ENCODE data around the gene PARP14. TPM values are rescaled to one million over a fixed set of nuclear protein-coding genes. Genes with fewer than 3 reads are reported as not detected.
"Not testable (repeated sequence)": the region's sequence is repeated elsewhere in the genome, so short reads cannot be mapped to it uniquely, and the experiment has no call there.

Gene PARP14
- total RNA-seq, 1 donor from 2014 or later: 51.3 TPM

- DNase-seq (ENCODE audit: low spot score): peak; percentile 82
Observed at GRCh38 chr3:122679085-122679881, 1.4 kb upstream of the PARP14 start.

GRCh38 chr3:122679882-122680474 is 661 bp upstream of the PARP14 start:
- DNase-seq (ENCODE audit: low spot score): no peak

GRCh38 chr3:122681284-122681973 is 790 bp downstream of the PARP14 start:
- DNase-seq (ENCODE audit: low spot score): no peak

GRCh38 chr3:122681974-122682409 is 1.4 kb downstream of the PARP14 start:
- DNase-seq (ENCODE audit: low spot score): no peak

- not testable (repeated sequence) for DNase-seq (ENCODE audit: low spot score)
Observed at GRCh38 chr3:122682778-122683411, 2.3 kb downstream of the PARP14 start.

- no peak for DNase-seq (ENCODE audit: low spot score)
Observed at GRCh38 chr3:122687298-122687697, 6.7 kb downstream of the PARP14 start.

- no peak for DNase-seq (ENCODE audit: low spot score)
Observed at GRCh38 chr3:122688996-122689395, 8.4 kb downstream of the PARP14 start.

- no peak for DNase-seq (ENCODE audit: low spot score)
Observed at GRCh38 chr3:122689587-122689986, 8.9 kb downstream of the PARP14 start.

- DNase-seq (ENCODE audit: low spot score): no peak
Observed at GRCh38 chr3:122690096-122690495, 9.5 kb downstream of the PARP14 start.

- no peak for DNase-seq (ENCODE audit: low spot score)
Observed at GRCh38 chr3:122691195-122691594, 10.6 kb downstream of the PARP14 start.

- DNase-seq (ENCODE audit: low spot score): no peak
Observed at GRCh38 chr3:122692674-122693073, 12.0 kb downstream of the PARP14 start.

GRCh38 chr3:122694966-122695365 is 14.3 kb downstream of the PARP14 start:
- no peak for DNase-seq (ENCODE audit: low spot score)

GRCh38 chr3:122695927-122696561 is 15.4 kb downstream of the PARP14 start:
- DNase-seq (ENCODE audit: low spot score): no peak

- no peak for DNase-seq (ENCODE audit: low spot score)
Observed at GRCh38 chr3:122697952-122698620, 17.4 kb downstream of the PARP14 start.

GRCh38 chr3:122700193-122700592 is 19.6 kb downstream of the PARP14 start:
- DNase-seq (ENCODE audit: low spot score): no peak

GRCh38 chr3:122705379-122705778 is 24.7 kb downstream of the PARP14 start:
- DNase-seq (ENCODE audit: low spot score): no peak

GRCh38 chr3:122710616-122711251 is 30.1 kb downstream of the PARP14 start:
- not testable (repeated sequence) for DNase-seq (ENCODE audit: low spot score)

GRCh38 chr3:122714273-122714672 is 33.6 kb downstream of the PARP14 start:
- no peak for DNase-seq (ENCODE audit: low spot score)

- DNase-seq (ENCODE audit: low spot score): no peak
Observed at GRCh38 chr3:122716667-122717066, 36.0 kb downstream of the PARP14 start.

GRCh38 chr3:122719273-122719921 is 38.8 kb downstream of the PARP14 start:
- DNase-seq (ENCODE audit: low spot score): no peak
